C4-2B (cell line): ENCODE measurements around the gene IDUA.

Experiments used
- H3K27ac ChIP-seq: fragments of 450-650 bp; 2 replicates; pipeline ENCODE4 v1.5.1; 2017
- ZFX ChIP-seq: fragments of 450-650 bp; IDR thresholded peaks from 2 replicates; pipeline ENCODE4 v1.6.1; 2017
- TF ChIP-seq, protein P1 (sequence below): fragments of 450-650 bp; conservative IDR thresholded peaks from 2 replicates; pipeline ENCODE4 v1.5.1; 2017; ENCODE audit warnings: mild to moderate bottlenecking

The IDUA gene

GRCh38 chr4:989722-990471 lies 3.1 kb downstream of the IDUA start:
- H3K27ac ChIP-seq = no peak overlapping the region
- no peak for TF ChIP-seq ZFX
- TF ChIP-seq, protein P1, sequence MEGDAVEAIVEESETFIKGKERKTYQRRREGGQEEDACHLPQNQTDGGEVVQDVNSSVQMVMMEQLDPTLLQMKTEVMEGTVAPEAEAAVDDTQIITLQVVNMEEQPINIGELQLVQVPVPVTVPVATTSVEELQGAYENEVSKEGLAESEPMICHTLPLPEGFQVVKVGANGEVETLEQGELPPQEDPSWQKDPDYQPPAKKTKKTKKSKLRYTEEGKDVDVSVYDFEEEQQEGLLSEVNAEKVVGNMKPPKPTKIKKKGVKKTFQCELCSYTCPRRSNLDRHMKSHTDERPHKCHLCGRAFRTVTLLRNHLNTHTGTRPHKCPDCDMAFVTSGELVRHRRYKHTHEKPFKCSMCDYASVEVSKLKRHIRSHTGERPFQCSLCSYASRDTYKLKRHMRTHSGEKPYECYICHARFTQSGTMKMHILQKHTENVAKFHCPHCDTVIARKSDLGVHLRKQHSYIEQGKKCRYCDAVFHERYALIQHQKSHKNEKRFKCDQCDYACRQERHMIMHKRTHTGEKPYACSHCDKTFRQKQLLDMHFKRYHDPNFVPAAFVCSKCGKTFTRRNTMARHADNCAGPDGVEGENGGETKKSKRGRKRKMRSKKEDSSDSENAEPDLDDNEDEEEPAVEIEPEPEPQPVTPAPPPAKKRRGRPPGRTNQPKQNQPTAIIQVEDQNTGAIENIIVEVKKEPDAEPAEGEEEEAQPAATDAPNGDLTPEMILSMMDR = no peak

DNA sequence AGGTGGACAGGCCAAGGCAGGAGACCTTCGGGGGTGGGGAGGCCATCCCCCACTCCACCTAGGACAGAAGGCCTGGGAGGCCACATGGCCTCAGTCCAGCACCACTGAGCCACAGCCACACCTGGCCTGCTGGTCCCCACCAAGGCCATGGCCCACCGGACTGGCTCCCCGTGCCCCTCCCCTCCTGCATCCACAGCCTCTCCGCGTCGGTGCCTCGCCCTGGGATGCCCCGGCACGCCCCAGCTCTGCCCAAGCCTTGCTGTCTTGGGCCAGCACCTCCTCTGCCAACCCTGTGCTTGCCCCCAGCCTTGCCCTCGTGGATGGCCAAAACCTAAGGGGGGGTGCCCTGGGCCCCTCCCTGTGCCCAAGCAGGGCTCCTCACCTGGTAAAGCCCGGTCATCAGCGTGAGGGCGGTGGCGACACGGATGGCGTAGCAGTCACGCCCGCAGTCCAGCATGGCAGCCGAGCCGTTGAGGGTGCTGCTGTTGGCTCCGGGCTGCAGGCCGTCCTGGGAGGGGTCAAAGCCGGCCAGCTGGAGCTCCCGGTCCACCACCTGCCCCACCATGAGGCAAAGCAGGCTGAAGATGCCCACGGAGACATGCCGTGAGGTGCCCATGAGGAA lies 4.0 kb downstream of the IDUA start:
- peak overlapping the region; percentile 99 for H3K27ac ChIP-seq
- TF ChIP-seq ZFX = no peak
- TF ChIP-seq, protein P1 = no peak

- H3K27ac ChIP-seq = peak overlapping the region; percentile 99
- TF ChIP-seq ZFX = no peak
- TF ChIP-seq, protein P1 = no peak
Observed at GRCh38 chr4:991451-992296, 4.8 kb downstream of the IDUA start.

GRCh38 chr4:992297-993110 lies 5.7 kb downstream of the IDUA start:
- TF ChIP-seq, protein P1 = no peak
- 0 out of 2 replicates have a peak, but pooled peaks have one; percentile 10 for TF ChIP-seq ZFX
- H3K27ac ChIP-seq = peak overlapping the region; percentile 99

DNA sequence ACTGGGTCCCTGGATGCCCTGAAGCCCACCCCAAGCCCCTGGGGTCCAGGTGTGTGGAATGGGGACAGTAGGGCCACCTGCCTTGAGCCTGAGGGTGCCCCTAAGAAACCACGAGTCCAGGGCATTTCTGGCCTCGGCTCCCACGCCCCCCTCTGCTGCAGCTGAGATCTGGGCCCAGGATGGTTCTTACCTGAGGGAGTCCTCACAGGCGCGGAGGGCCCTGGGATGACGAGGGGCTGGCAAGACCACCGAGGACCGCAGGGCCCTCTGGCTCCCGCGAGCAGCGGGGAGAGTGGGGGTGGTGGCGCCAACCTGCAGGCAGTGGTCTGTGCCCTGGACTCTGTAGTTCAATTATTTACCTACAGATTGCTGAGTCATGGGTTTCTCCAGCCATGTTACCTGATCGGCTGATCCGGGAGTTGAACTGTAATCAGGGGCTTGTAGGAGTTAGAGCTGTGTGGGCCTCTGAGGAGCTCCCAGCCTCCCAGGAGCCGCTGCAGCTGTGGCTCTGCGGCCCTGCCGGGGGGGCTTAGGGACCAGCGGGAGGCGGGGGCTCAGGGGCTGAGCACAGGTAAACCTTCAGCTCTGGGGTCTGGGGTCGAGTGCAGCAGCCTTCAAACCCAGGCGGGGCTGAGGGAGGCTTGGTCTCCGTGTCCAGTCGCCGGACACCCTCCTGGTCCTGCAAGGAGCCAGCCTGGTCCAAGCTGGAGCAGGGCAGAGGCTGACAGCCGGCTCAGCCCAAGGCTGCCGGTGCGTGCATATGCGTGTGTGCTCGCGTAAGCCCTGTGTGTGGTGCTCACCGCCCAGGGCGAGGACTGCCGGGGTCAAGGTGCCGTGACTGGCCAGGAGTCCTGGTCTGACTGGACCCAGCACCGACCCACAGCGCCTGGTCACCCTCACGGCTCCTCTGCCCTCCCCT lies 6.5 kb downstream of the IDUA start, which contains the start of gene SLC26A1:
TSS of gene SLC26A1 (minus strand) at position 294 of the 919 bp plus-strand sequence. CDS start 1,701 bp downstream, outside the sequence.
- TF ChIP-seq, protein P1 = no peak
- TF ChIP-seq ZFX = peak; percentile 30; the same call in 1 of the 2 replicates
- peak within 1 kb of the TSS; percentile 99 for H3K27ac ChIP-seq
